Upper lobe of right lung (tissue), 1 donor: Measurements from ENCODE around the gene SZT2. TPM values are rescaled to one million over a fixed set of nuclear protein-coding genes. Genes with fewer than 3 reads are reported as not detected.

Experiments
- ATAC-seq: fragments of 200-7000 bp; cut with Tn5 transposase; one replicate; pipeline ENCODE4 v1.9.1; 2020; ENCODE audit warnings: mild to moderate bottlenecking, moderate library complexity
- DNase-seq: peaks from one replicate; pipeline ENCODE4 v3.0.0-alpha.2; 2020
- H3K27ac ChIP-seq: fragments of 200-600 bp; one replicate; pipeline ENCODE4 v1.8.0; 2022
- H3K27me3 ChIP-seq: fragments of 200-600 bp; one replicate; pipeline ENCODE4 v1.8.0; 2022; ENCODE audit warnings: mild to moderate bottlenecking
- H3K36me3 ChIP-seq: fragments of 200-600 bp; one replicate; pipeline ENCODE4 v1.8.0; 2022
- H3K4me1 ChIP-seq: fragments of 200-600 bp; one replicate; pipeline ENCODE4 v1.8.0; 2022
- H3K4me3 ChIP-seq: fragments of 200-600 bp; one replicate; pipeline ENCODE4 v1.8.0; 2022; ENCODE audit warnings: mild to moderate bottlenecking
- H3K9me3 ChIP-seq: fragments of 200-600 bp; one replicate; pipeline ENCODE4 v1.8.0; 2022
- intact Hi-C: fragments of 100-400 bp; cut with DNase I; formaldehyde crosslinking; loops from one replicate; pipeline ENCODE4 v1.11.0; 2022
- total RNA-seq: library from RNA; stranded (reverse); fragmentation: NEBNext Ultra II Directional; extraction: Animal tissue kit (Norgen Biotek cat#: 25700); gene quantifications from one replicate; pipeline ENCODE4 v1.2.1, GENCODE V29; 2021
- TF ChIP-seq, protein P1 (sequence below): fragments of 200-600 bp; IDR thresholded peaks from one replicate; pipeline ENCODE4 v1.8.0; 2022; ENCODE audit warnings: antibody characterized with exemption
- donor health status: DM: no; HTN: yes; CAD: no; lungs with severe emphysema.

Gene SZT2
- total RNA-seq, 1 donor from 2014 or later = 70.4 TPM

DNA sequence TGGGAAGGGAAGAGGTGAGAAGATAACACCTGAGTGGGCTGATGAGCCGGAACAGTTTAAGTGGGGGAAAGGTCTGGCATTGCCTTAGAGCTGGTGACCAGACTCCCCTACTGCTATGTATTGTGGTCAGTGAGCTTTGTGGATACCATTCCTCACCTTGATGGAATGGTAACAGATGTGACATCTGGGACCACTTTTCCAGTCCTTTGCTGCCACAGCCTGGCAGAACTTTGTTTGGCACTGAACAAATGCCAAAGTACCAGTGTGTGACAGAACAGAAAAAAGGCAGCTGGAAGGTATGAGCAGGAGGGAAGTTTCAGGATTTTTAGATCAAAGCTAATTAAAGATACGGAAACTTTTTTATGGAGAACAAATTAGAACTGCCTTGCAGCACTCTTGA, 6.2 kb upstream of the SZT2 start:
- intact Hi-C loops = no loop called here
- H3K27ac ChIP-seq = no peak overlapping the region
- peaks cover 14% of the 10 kb centered on the region for H3K4me1 ChIP-seq
- no peak for ATAC-seq
- H3K4me3 ChIP-seq = no peak overlapping the region
- TF ChIP-seq, protein P1, sequence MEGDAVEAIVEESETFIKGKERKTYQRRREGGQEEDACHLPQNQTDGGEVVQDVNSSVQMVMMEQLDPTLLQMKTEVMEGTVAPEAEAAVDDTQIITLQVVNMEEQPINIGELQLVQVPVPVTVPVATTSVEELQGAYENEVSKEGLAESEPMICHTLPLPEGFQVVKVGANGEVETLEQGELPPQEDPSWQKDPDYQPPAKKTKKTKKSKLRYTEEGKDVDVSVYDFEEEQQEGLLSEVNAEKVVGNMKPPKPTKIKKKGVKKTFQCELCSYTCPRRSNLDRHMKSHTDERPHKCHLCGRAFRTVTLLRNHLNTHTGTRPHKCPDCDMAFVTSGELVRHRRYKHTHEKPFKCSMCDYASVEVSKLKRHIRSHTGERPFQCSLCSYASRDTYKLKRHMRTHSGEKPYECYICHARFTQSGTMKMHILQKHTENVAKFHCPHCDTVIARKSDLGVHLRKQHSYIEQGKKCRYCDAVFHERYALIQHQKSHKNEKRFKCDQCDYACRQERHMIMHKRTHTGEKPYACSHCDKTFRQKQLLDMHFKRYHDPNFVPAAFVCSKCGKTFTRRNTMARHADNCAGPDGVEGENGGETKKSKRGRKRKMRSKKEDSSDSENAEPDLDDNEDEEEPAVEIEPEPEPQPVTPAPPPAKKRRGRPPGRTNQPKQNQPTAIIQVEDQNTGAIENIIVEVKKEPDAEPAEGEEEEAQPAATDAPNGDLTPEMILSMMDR = no peak
- H3K27me3 ChIP-seq = no peaks in the 10 kb centered on the region
- no peak for DNase-seq
- peaks cover 69% of the 10 kb centered on the region for H3K36me3 ChIP-seq
- no peaks in the 10 kb centered on the region for H3K9me3 ChIP-seq

DNA sequence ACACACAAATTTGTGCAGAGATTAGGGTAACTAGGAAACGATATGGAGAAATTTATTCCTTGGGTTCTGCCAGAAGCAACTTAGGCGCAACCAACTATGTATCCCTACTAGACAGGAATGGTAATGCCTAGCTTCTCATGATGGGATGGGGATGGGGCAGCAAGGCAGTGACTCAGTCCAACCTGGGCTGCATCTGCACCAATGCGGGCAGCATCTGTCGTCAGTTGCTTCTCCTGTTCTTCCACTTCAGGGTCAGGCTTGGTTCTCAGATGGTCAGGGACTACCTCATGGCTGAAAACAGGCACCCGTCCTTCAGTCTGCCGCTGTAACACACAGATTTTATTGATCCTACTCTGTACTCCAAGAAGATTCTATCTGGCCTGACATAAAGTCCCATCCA, 3.0 kb upstream of the SZT2 start:
- DNase-seq (no peak), ATAC-seq (no peak)
- Histone ChIP-seq H3K4me3 (no peak overlapping the region), H3K27ac (no peak overlapping the region), H3K9me3 (no peaks in the 10 kb centered on the region), H3K4me1 (peaks cover 29% of the 10 kb centered on the region), H3K36me3 (peaks cover 60% of the 10 kb centered on the region), H3K27me3 (no peaks in the 10 kb centered on the region)
- TF ChIP-seq, protein P1 = no peak
- intact Hi-C loops = no loop called here

DNA sequence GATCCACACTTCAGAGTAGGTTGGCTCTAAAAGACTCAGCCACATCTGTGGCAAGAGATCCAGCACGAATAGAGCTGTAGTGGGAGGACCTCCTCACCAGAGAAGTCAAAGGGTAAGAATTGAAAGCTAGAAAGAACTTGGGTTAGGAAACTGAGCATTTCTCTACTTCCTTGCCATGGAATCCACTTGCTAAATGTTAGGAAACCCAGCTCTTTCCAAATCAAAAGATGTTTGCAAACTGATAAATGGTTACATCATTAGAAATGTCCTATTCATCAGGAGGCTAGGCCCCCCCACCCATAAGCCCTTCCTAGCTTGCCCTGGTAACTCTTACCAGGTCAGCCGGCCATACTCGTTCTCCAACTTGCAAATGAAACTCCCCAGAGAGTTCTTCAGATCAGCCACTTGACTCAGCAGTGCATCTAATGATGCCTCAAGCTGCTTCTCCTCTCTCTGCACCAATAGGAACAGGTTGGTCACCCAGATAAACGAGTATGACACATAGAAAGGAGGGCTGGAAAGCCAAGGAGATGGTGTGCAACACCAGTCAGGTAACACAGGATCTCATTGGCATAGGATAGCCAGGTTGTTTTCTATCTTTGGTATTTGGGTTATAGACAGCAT, 1.6 kb upstream of the SZT2 start:
- ATAC-seq = no peak
- TF ChIP-seq, protein P1 = no peak
- Histone ChIP-seq H3K27me3 (no peaks in the 10 kb centered on the region), H3K4me1 (peaks cover 22% of the 10 kb centered on the region), H3K4me3 (peak overlapping the region; percentile 84), H3K36me3 (peaks cover 46% of the 10 kb centered on the region), H3K27ac (no peak overlapping the region), H3K9me3 (no peaks in the 10 kb centered on the region)
- intact Hi-C loops = no loop called here
- no peak for DNase-seq

DNA sequence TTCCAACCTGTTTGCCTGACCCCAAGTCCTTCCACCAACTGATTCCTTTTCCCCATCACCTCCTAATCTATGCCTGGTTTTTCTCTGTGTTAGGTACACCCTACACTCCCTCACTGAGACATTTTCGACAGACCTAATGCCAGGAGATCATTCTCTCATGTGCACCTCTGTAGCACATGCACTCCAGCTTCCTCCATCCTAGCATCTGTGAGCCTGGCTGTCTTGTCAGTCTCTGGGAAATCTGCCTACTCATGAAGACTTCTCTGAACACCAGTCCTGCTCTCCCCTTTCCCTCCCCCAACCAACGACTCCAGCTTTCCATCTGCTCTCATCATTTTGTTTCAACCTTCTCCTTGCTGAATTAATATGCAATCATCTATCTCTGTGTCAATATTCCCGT, 1.1 kb upstream of the SZT2 start:
- intact Hi-C loops = no loop called here
- no peak for ATAC-seq
- no peaks in the 10 kb centered on the region for H3K9me3 ChIP-seq
- H3K4me1 ChIP-seq = peaks cover 22% of the 10 kb centered on the region
- no peak for DNase-seq
- no peaks in the 10 kb centered on the region for H3K27me3 ChIP-seq
- H3K27ac ChIP-seq = peak overlapping the region; percentile 92
- H3K4me3 ChIP-seq = peak overlapping the region; percentile 84
- TF ChIP-seq, protein P1 = no peak
- peaks cover 40% of the 10 kb centered on the region for H3K36me3 ChIP-seq

DNA sequence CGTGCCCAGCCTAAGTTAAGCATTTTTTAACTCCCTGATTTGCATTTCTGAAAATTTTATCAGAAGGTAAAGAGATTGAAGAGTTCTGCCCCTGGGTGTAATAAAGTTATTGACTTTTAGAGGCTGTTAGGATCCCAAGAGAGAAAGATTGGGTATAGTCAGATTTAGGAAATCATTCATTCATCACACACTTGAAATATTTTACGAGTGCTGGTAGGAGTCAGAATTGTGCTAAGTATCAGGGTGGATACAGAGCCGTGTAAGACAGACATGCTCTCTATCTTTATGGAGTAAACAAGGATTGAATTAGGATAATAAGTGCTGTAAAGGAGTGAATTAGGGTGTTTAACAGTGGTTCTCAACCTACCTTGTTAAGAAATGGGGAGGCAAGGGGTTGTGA, 3.0 kb downstream of the SZT2 start:
- H3K27ac ChIP-seq = no peak overlapping the region
- no peaks in the 10 kb centered on the region for H3K27me3 ChIP-seq
- peaks cover 21% of the 10 kb centered on the region for H3K36me3 ChIP-seq
- intact Hi-C loops = no loop called here
- DNase-seq = no peak
- no peak for ATAC-seq
- no peaks in the 10 kb centered on the region for H3K9me3 ChIP-seq
- H3K4me1 ChIP-seq = peaks cover 22% of the 10 kb centered on the region
- TF ChIP-seq, protein P1 = no peak
- H3K4me3 ChIP-seq = no peak overlapping the region

DNA sequence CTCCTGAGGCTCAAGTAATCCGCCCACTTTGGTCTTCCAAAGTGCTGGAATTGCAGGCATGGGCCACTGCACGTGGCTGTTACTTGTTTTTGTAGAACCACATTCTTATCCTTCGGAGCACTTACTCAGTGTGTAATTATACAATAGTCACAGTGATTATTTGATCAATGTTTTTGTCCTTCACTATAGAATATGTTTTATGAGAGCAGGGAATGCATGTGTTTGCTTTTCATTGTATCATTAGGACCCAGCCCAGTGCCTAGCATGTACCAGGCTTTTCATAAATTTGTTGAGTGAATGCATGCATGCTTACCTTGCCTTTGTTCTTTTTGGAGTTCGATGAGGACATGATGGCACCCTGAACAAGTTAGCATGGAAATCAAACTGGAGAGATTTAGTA, 5.8 kb downstream of the SZT2 start:
- Histone ChIP-seq H3K27ac (no peak overlapping the region), H3K4me1 (peaks cover 6% of the 10 kb centered on the region), H3K36me3 (peaks cover 21% of the 10 kb centered on the region), H3K9me3 (no peaks in the 10 kb centered on the region), H3K27me3 (no peaks in the 10 kb centered on the region), H3K4me3 (no peak overlapping the region)
- TF ChIP-seq, protein P1 = no peak
- ATAC-seq (no peak), DNase-seq (no peak)
- intact Hi-C loops = no loop called here
